ENCODE measurements around the gene NOS3. TPM values are rescaled to one million over a fixed set of nuclear protein-coding genes. Genes with fewer than 3 reads are reported as not detected.

The NOS3 gene
- total and polyA plus RNA-seq, 2 of the 13 experiments (the other 11 are each of a cell fraction or from before 2014, with no cell fraction given) = 3.7 to 7.5 TPM

- TF ChIP-seq NFAT5 (CRISPR knock-in tag; IDR thresholded peaks at IDR 0.05) (no peak), ZC3H13 (CRISPR knock-in tag; IDR thresholded peaks at IDR 0.05) (no peak), KLF9 (CRISPR knock-in tag; IDR thresholded peaks at IDR 0.05; ENCODE audit: low read depth) (no peak)
Measured at GRCh38 chr7:151048911-151049463, 58.2 kb downstream of the NOS3 start (continued).

- Histone ChIP-seq H4K20me1 (ENCODE audit: insufficient read depth, low read length) (no peaks in the 10 kb centered on the region), H3K4me1 (ENCODE audit: insufficient read depth, low read length) (peaks cover 4% of the 10 kb centered on the region), H3K9me3 (ENCODE audit: low read length) (no peaks in the 10 kb centered on the region), H3K27ac (ENCODE audit: extremely low read length, insufficient read depth, low read length) (no peak overlapping the region), H2AFZ (ENCODE audit: low read length) (no peak overlapping the region), H3K79me2 (ENCODE audit: insufficient read depth, low read length) (no peaks in the 10 kb centered on the region), H3K4me3 (replicated peaks in 1 of 3; ENCODE audit: insufficient read depth in 1 of 3, low read depth in 2 of 3, low read length in 3 of 3) (no peak overlapping the region), H3K27me3 (ENCODE audit: control insufficient read depth in 1 of 2, insufficient read depth in 2 of 2, low read length in 2 of 2) (peaks cover 1 to 12% of the 10 kb centered on the region in 2 experiments; a peak in 3 of 5 replicates), H3K9ac (ENCODE audit: insufficient read depth, low read depth, low read length) (no peak overlapping the region), H3K4me2 (ENCODE audit: low read depth, low read length) (no peak overlapping the region), H3K36me3 (replicated peaks in 1 of 2; ENCODE audit: control insufficient read depth in 1 of 2, insufficient read depth in 2 of 2, low read length in 2 of 2) (0 out of 5 replicates have a peak, but pooled peaks cover 0 to 2% of the 10 kb centered on the region in 2 experiments)
- 62% methylated on average over 8 of the region's 50 CpGs for whole genome bisulfite sequencing (ENCODE audit: low lambda C conversion rate)
- CTCF ChIA-PET (ENCODE audit: low intra/inter-chr PET ratio, low total read pairs) = no interaction called here
- intact Hi-C loops (cut with micrococcal nuclease; ENCODE audit: unreplicated experiment) (no loop called here), in situ Hi-C loops (cut with HindIII; ENCODE audit: extremely low pct_ligation_motif_present, low pct_unique_long_range_greater_than_20kb) (no loop called here)
- POLR2A ChIA-PET = interaction anchor here (1.0 kb wide), 1 partner anchor 12 kb away, joined by 5 read pairs; no protein-coding TSS in a partner anchor
- peak; percentile 42 for ATAC-seq
- no peak for FAIRE-seq
- BruUV-seq (replicated peaks) = no TSS peak
- DNase-seq (ENCODE audit: low spot score) = no peak
- no peak for TF ChIP-seq TSC22D2 (CRISPR knock-in tag; IDR thresholded peaks at IDR 0.05; ENCODE audit: borderline replicate concordance)
- no peak for TF ChIP-seq NFIB (CRISPR knock-in tag; IDR thresholded peaks at IDR 0.05; ENCODE audit: borderline replicate concordance)
- no peak for TF ChIP-seq POLR2A (IDR thresholded peaks at IDR 0.05; ENCODE audit: insufficient read depth in 1 of 2, low read depth in 2 of 2, low read length in 2 of 2)
- TF ChIP-seq ISL2 (CRISPR knock-in tag; IDR thresholded peaks at IDR 0.05) = no peak
- peak; percentile 81 to 91 for TF ChIP-seq REST (IDR thresholded peaks at IDR 0.05; ENCODE audit: borderline replicate concordance in 1 of 2, low read depth in 1 of 2, low read length in 2 of 2)
- TF ChIP-seq ZNF557 (CRISPR knock-in tag; IDR thresholded peaks at IDR 0.05) = no peak
- TF ChIP-seq KDM5B (CRISPR knock-in tag; IDR thresholded peaks at IDR 0.05; ENCODE audit: borderline replicate concordance) = no peak
- TF ChIP-seq, protein P1, sequence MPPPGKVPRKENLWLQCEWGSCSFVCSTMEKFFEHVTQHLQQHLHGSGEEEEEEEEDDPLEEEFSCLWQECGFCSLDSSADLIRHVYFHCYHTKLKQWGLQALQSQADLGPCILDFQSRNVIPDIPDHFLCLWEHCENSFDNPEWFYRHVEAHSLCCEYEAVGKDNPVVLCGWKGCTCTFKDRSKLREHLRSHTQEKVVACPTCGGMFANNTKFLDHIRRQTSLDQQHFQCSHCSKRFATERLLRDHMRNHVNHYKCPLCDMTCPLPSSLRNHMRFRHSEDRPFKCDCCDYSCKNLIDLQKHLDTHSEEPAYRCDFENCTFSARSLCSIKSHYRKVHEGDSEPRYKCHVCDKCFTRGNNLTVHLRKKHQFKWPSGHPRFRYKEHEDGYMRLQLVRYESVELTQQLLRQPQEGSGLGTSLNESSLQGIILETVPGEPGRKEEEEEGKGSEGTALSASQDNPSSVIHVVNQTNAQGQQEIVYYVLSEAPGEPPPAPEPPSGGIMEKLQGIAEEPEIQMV (CRISPR knock-in tag; IDR thresholded peaks at IDR 0.05; ENCODE audit: low read depth) = no peak
- TF ChIP-seq SMC3 (IDR thresholded peaks at IDR 0.05; ENCODE audit: low read length) = no peak
- no peak for TF ChIP-seq ZMAT3 (CRISPR knock-in tag; conservative IDR thresholded peaks at IDR 0.05)
- TF ChIP-seq ZNF879 (CRISPR knock-in tag; IDR thresholded peaks at IDR 0.05) = no peak
Measured at GRCh38 chr7:151051108-151051507, 60.3 kb downstream of the NOS3 start.
